Measurements from ENCODE around the gene TEX12. TPM values are rescaled to one million over a fixed set of nuclear protein-coding genes. Genes with fewer than 3 reads are reported as not detected.
A peak's percentile ranks its signal among the peaks of the same experiment; 100 is the strongest.
"Not testable (repeated sequence)": the region's sequence is repeated elsewhere in the genome, so short reads cannot be mapped to it uniquely, and the experiment has no call there.

TEX12 gene
- polyA plus RNA-seq, 4 donors = 0.17 to 0.28 TPM; not detected in 2

DNA sequence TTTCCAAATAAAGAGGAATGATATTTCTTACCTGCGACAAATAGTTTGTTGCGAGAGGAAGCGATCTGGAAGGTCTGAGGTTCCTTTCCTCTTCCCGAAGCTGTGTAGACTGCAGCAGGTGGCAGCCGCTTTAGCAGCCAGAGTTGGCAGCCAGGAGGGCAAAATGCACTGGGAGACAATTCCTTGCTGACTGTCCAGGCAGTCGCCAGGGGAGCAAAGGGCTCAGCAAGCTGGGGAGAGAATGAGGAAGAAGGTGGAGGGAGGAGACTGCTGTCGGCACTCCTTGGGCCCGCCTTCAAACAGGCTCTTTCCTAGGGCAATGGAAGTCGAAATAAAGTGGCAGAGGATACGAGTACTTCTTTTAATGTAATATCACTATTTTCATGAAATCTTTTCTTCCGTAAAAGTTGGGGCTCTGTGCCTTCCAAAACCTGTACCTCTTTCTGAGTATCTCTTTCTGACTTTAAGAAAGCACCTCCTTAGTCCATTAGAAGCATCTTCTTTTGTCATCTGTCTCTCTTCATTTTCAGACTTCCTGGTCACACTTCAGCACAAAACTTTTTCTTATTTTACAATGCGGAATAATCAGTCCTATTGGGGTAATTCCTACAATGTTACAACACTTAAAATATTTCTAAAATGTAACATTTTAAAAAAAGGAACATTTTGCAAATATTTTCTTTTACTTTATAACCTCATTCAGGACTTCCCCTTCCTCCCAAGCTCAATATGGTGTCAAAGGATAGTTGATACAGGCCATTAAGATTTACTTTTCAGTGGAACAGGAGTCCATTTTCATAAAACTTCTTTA lies 3.1 kb upstream of the TEX12 start, which contains the start of gene IL18:
Gene IL18, minus strand, starts transcription at position 220 of the 811 bp plus-strand sequence. CDS start 9,041 bp downstream, outside the sequence.
- DNase-seq (ENCODE audit: low read depth in 4 of 4, low spot score in 3 of 4) = no peak

DNA sequence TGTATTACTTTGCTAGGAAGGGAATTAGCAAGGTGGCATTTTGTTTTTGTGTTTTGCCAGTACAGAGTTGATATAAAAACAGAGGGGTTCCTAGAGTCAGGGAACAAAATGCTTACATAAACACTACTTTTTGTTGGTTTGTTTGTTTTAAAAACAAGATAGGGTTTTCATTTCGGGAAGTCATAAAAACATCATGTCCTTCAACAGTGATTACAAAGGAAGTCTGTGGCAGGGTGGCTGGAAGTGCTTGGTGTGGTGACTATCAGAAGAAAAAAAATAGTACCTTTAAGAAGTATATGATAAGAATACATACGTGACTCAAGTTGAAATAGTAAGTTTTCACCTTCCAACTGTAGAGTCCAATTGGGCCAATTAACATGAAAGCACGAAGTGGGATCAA lies 2.1 kb upstream of the TEX12 start:
- no peak for DNase-seq (ENCODE audit: low read depth in 4 of 4, low spot score in 3 of 4)

DNA sequence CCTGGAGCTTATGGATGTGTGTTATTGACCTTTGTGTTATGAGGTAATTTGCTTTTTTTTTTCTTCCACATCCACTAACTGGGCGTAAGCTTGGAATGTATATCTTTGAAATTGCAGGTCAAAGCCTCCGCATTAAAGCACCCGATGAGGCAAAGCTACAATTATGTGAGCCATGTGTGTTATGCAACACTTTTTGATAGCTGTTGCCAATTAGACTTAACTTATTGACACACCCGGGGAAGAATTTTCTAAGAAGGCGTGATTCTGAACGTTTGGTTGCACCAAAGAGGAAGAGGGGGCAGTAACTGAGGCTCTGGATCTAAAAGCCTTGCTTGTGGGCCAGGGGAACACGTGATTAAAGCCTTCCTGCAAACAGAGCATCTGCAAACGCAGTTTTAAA lies 610 bp upstream of the TEX12 start:
- DNase-seq (ENCODE audit: low read depth in 4 of 4, low spot score in 3 of 4) = no peak

DNA sequence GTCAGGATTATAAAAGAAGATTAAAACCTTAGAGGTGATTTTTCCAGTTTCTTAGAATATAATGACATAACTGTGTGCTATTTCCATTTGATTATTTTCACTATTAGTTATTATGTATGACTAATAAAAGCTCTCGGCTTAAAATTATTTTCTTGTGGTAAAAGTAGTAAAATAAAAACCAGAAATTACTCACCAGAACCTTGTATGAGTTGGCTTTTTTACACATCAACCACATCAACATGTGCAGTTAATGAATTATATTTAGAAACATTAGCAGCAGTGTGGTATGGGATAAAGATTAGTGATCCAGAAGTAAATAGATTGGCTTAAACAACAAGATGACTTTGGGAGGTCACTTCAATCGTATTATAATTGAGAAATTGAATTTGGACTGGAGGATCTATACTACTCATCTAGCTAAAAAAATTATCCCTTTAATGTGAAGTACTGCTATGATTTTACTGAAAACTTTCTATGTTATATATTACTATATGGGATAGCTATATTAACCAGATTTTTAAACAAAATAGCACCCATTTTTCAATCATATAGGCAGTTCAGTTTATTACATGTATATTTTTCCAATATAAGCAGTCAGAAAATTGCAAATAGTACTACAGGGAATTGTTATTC lies 5.3 kb downstream of the TEX12 start:
- DNase-seq (ENCODE audit: low read depth in 4 of 4, low spot score in 3 of 4) = no peak

DNA sequence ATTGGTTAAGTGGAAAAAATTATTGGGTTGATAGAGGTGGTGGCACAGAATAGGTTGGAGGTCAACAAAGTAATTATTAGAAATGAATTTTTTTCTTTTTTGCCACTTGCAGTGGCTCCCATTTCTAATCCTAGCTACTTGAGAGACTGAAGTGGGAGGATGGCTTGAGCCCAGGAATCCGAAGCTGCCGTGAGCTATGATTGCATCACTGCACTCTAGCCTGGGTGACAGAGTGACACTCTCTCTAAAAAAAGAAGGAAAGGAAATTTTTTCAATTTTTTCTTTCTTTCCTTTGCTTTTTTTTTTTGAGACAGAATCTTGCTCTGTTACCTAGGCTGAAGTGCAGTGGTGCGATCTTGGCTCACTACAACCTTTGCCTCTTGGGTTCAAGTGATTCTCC lies 6.0 kb downstream of the TEX12 start:
- no peak for DNase-seq (ENCODE audit: low read depth in 4 of 4, low spot score in 3 of 4)

DNA sequence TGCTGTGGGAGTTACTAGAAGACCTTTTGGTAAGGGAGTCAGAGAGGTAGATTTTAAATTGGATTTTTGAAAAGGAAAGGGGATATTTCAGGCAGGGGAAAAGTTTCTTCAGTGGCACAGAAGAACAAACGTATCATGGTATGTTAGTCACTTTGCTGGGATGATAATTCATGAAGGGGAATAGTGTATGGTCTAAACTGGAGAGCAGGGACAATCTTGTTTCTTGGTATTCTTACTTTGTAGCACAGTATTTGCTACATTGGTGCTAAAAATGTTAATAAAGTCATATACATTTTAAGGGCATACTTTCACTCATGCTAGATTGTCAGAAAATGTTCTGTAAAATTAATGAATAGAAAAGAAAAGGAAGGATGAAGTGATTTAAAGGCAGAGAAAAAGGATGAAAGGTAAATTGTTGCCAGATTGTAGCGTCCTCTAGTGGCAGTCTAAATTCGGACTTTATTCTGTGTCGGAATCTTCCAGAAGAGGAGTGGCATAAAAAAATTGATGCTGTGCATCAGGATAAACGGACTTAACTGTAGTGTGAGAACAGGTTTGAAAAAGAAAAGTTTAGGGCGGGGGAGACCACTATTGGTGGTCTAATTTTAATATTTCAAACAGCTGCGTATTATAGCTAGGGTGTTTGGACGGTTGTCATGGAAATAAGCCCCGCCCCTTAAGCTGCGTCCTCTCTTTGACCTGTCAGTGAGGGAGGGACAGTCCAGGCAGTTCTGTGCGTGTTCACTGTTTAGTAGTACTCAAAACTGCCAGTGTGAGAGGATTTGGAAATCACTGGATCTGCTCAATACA lies 7.8 kb downstream of the TEX12 start, which contains the start of gene BCO2:
Gene BCO2, plus strand, starts transcription at position 724 of the 810 bp plus-strand sequence. CDS start 90 bp downstream, outside the sequence.
- peak; percentile 66 to 82 (median 79) for DNase-seq (ENCODE audit: low read depth in 4 of 4, low spot score in 3 of 4)

DNA sequence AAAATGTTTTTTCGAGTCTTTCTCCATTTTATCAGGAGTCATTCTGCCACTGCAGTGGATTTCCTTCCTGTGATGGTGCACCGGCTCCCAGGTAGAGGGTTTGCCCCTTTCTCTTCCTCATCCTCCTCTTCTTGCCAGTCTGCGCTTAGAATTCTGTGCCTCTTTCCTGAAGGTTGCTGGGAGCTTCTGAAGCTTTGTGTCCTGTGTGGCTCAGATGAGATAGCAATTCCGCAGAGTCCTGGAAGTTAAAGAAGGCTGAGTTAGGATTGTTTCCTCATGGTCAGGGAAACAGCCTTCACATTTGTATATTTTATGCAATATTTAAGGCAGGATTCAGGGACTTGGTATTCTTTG lies 8.4 kb downstream of the TEX12 start:
- DNase-seq (ENCODE audit: low read depth in 4 of 4, low spot score in 3 of 4) = no peak

DNA sequence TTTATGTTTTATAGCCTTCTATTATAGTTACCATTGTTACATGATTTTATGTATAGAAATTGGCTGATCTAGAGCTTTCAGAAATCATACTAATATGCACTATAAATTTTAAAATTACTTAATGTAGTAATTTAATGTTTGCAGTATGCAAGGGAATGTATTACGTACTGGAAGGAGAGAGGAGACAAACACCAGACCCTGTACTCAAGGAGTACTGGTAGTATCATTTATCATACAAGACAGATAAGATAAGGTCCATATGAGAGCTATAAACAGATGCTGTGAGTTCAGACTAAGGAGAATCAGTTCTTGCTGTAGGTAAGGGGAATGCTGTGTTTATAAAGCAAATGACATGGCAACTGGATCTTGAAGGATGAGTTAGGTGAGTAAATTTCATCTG lies 8.9 kb downstream of the TEX12 start:
- DNase-seq (ENCODE audit: low read depth in 4 of 4, low spot score in 3 of 4) = no peak

DNA sequence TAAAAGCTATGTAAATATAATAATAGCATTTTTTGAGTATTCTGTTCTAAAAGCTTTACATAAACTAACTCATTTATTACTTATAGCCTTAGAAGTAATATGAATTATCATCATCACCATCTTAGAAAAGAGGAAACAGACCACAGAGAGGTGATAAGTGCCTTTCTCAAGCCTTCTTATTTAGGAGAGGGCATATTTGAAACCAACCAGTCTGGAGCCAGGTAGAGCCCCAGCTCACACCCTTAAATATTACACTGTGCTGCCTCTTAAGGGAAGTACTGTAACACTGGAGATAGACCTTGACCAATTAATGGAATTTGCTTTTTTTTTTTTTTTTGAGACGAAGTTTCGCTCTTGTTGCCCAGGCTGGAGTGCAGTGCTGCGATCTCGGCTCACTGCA lies 10.4 kb downstream of the TEX12 start:
- no peak for DNase-seq (ENCODE audit: low read depth in 4 of 4, low spot score in 3 of 4)

DNA sequence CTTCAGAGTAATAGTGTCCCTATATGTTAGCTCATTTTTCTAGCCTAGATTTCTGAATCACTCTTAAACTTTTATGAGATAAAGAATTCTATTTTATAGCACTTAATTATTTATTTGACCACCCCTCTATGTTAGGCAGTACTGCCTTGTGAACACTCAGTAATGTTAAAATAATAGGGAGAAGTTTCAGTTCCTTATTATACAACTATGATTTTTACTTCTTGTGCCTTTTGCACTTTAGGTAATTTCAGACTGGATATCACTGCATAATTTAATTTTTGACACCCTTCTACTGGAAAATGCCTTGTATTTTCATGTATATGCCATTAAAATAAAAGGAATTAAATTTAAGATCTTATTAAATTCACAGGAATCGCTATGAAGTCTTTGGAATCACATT lies 11.3 kb downstream of the TEX12 start:
- DNase-seq (ENCODE audit: low read depth in 4 of 4, low spot score in 3 of 4) = no peak

DNA sequence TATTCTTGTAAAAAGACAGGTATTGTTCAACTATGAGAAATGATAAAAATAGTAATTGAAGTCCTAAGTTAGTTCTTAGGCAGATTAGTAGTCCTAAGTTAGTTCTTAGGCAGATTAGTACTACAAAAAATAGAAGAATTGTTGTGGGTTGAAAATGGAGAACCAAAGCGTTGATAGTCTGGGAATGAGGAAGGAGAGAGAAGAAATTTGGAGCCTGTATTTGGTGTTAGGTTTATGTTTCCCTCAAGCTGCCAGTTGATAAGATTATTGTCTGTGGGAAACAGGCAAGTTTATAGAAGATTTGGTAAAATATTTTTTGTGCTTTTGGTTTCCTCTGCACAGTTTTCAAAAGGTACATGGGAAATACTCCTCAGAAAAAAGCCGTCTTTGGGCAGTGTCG lies 11.8 kb downstream of the TEX12 start:
- no peak for DNase-seq (ENCODE audit: low read depth in 4 of 4, low spot score in 3 of 4)

DNA sequence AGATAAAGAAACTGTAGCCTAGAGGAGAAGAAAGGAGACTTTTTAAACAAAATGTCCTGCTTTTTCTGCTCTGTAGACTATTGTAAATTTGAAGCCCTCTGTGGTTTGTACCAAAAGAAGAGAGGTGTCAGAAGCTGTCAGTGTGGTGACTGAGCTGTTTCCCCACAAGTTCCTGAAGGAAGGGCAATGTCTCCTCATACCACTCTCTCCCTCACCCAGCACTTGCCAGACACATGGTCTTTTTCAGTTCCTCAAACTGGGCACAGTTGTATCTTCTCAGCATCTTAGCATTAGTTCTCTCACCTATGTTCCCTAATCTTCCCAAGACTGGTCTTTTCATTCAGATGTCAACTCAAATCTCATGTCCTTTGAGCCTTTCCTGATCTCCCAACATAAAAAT lies 12.4 kb downstream of the TEX12 start:
- no peak for DNase-seq (ENCODE audit: low read depth in 4 of 4, low spot score in 3 of 4)

DNA sequence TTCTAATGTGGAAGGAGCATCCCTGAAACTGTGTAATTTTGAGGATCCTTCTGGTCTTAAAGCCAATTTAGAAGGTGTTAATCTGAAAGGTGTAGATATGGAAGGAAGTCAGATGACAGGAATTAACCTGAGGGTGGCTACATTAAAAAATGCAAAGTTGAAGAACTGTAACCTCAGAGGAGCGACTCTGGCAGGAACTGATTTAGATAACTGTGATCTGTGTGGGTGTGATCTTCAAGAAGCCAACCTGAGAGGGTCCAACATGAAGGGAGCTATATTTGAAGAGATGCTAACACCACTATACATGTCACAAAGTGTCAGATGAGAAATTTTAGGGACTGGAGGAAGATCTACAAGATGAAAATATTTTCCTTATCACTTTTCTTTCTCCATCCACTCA lies 15.7 kb downstream of the TEX12 start:
- DNase-seq (ENCODE audit: low read depth in 4 of 4, low spot score in 3 of 4) = no peak

DNA sequence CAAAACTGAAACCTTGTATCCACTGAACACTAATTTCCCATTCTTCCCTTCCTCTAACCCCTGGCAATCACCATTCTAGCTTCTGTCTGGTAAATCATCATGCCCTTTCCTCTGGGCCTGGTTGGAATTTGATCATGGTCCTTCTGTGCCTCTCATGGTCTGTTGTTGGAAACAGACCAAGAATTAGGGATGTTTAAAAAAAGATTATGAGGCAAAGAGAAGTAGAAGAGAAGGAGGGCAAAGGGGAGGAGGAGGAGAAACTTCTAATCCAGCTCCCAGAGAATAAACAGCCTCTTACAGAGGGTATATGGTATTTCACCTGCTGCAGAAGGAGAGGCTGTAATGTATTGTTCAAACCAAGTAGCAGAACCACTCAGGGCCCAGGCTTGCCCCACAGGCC lies 18.7 kb downstream of the TEX12 start:
- DNase-seq (ENCODE audit: low read depth in 4 of 4, low spot score in 3 of 4) = no peak

DNA sequence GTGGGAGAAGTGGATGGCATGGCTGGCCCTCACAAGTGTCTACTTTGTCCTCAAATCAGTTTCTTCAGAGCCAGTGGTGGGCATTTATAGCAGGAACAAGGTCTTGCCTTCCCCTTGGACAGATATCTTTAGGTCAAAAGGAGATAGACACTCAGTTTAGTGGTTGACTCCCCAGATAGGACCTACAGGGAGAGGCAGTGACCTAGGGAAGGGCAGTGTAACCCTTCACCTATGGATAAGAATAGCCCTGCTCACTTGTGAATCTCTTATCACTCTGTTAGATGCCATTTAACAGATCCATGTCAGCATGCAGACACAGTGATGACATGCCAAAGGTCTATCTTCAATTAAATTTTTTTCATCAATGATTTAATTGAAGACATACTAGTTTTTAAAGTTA lies 19.1 kb downstream of the TEX12 start:
- no peak for DNase-seq (ENCODE audit: low read depth in 4 of 4, low spot score in 3 of 4)

DNA sequence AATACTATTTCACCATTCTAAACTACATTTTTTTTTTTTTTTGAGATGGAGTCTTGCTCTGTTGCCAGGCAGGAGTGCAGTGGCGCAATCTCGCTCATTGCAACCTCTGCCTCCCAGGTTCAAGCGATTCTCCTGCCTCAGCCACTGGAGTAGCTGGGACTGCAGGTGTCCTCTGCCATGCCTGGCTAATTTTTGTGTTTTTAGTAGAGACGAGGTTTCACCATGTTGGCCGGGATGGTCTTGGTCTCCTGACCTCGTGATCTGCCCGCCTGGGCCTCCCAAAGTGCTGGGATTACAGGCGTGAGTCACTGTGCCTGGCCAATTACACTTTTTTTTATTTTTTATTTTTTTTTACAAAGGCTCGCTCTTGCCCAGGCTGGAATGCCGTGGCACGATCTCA lies 27.9 kb downstream of the TEX12 start:
- not testable (repeated sequence) for DNase-seq (ENCODE audit: low read depth in 4 of 4, low spot score in 3 of 4)

DNA sequence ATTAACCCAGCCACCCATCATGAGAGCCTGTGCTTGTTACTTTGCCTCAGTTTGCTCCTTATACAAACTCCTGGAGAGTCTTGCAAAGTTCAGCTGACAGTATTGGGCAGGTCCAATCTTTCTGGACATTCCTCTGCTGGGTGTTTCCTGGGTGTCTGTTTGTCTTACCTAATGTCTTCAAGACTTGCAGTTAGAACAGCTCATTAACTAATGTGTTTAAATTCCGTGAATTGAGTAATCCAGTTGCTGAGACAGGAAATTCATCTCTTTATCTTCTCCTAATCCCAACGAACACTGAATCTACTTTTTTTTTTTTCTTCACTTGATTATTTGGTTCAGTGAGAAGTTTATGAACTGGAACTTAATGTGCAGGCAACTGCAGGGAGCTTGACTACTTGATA lies 28.8 kb downstream of the TEX12 start:
- DNase-seq (ENCODE audit: low read depth in 4 of 4, low spot score in 3 of 4) = no peak

DNA sequence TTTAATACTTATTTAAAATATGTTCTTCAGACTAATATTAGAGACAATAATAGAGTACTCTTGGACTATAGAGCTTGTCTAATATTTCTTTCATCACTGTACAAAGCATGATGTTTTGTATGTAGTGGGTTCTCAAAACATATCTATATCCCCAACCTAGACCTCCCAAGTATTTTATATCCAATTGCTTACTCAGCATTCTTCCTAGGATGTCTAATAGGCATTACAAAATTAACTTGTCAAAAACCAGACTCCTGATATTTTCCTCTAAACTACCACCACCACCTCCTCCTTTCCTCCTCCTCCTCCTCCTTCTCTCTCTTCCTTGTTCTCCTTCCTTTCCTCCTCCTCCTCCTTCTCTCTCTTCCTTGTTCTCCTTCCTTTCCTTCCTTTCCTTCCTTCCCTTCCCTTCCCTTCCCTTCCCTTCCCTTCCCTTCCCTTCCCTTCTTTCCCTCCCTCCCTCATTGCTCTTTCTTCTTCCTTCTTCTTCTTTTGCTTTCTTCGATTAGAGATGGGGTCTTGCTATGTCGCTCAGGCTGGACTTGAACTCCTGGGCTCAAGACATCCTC lies 29.4 kb downstream of the TEX12 start:
- DNase-seq (ENCODE audit: low read depth in 4 of 4, low spot score in 3 of 4) = no peak

DNA sequence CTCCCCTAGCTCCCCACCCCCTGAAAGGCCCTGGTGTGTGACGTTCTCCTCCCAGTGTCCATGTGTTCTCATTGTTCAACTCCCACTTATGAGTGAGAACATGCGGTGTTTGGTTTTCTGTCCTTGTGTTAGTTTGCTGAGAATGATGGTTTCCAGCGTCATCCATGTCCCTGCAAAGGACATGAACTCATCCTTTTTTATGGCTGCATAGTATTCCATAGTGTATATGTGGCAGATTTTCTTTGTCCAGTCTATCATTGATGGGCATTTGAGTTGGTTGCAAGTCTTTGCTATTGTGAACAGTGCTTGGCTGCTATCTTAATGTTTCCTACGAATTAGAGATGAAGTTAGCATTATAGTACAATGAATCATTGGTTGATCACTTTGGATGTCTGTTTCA lies 31.9 kb downstream of the TEX12 start:
- DNase-seq (ENCODE audit: low read depth in 4 of 4, low spot score in 3 of 4) = not testable (repeated sequence)

DNA sequence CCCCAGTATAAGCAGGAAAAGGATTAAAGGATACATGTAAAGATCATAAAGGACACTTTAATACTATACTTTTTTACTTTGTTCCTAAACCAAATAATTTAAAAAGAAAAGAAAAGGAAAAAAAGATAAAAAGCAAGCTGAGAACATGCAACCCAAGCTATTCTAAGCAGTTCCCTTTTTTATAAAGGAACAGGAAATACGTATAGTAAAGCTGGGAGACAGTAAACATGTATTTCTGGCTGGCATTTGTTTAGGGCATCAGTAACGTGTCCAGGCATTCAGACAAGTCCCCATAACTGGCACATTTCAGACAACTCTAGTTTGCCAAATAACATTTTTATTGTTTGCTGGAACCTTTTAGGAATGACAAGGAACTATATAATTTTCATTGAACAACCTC lies 33.1 kb downstream of the TEX12 start:
- DNase-seq (ENCODE audit: low read depth in 4 of 4, low spot score in 3 of 4) = no peak

DNA sequence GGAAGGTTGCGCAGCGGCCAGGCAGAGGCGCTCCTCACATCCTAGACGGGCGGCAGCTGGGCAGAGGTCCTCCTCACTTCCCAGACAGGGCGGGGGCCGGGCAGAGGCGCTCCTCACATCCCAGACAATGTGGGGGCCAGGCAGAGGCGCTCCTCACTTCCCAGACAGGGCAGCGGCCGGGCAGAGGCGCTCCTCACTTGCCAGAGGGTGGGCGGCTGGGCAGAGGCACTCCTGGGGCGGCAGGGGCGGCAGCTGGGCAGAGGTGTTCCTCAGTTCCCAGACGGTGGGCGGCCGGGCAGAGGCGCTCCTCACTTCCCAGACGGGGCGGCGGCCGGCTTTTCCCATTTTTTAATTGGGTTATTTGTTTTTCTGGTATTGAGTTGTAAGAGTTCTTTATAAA lies 38.9 kb downstream of the TEX12 start:
- no peak for DNase-seq (ENCODE audit: low read depth in 4 of 4, low spot score in 3 of 4)

All from right renal pelvis (tissue), 4 donors.